Renal cortex interstitium (tissue), 11 donors: Measurements from ENCODE around the gene BCOR. TPM values are rescaled to one million over a fixed set of nuclear protein-coding genes. Genes with fewer than 3 reads are reported as not detected.

Experiments
- DNase-seq, 11 donors: peaks; one replicate each; pipeline ENCODE4 v3.0.0-alpha.2; 2013; ENCODE audit warnings: low read depth in 9 of 11, low spot score in 4 of 11; ENCODE audit errors: extremely low read depth in 1 of 11
- polyA plus RNA-seq, 3 donors: library from polyadenylated mRNA; unstranded; fragments of 120-200 nt; gene quantifications; one replicate each; pipeline ENCODE4 v1.2.1, GENCODE V29; 2013; ENCODE audit not compliant: insufficient read length in 3 of 3

BCOR gene
- polyA plus RNA-seq, 3 donors = 53.0 to 58.9 (median 53.6) TPM

DNA sequence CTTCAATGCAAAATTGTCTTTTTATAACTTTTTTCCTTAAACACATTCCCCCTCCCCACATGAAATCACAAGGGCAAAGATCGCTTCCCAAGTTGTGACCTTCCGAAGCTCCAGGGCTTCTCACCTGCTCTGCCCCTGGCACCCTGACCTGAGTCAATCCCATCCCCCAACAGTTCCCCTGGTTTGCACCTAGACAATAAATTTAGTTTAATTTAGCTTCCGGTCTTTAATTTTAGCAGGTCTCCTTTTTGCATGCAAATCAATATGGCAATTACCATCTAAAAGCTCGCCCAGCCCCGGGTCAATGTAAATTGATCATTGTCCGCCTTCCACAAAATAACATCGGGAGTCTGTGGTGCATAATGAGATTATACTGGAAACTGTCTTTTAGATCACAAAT, 6.8 kb downstream of the BCOR start:
- DNase-seq = no peak

DNA sequence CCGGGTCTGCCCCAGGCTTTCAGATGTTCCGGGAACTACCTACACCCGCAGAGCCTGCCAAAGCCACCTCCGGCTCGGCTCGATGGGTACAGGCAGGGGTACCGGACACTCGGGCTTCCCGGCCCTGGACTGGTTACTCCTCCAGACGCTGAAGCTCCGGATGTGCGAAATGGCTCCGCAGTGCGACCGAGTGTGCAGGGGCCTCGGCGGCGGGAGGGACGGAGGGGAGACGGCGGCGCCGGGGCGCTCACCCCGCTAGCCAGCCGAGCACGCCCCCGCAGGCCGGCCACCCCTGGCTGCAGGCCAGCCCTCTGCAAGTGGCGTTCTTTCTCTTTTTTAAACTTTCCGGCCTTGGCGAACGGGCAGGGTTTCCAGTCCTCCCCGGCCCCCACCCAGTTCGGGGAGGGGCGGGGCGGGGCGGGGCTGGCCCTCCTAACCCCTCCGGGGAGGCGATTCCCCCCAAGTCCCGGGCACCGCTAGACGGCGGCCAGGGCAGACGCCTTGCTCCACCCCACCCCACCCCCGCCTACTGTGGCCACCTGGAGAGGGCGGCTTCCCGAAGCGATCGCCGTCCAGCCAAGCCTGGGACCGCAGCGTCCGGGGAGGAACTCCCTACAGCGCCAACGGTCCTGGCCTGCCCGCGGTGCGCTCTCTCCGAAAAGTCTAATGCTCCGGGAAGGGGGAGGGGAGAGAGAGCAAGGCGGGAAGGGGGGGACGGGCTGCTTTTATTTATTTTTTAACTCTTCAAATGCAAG, 7.5 kb downstream of the BCOR start:
- DNase-seq = no peak

GRCh38 chrX:40088803-40089540, 8.8 kb downstream of the BCOR start:
- DNase-seq = no peak

DNA sequence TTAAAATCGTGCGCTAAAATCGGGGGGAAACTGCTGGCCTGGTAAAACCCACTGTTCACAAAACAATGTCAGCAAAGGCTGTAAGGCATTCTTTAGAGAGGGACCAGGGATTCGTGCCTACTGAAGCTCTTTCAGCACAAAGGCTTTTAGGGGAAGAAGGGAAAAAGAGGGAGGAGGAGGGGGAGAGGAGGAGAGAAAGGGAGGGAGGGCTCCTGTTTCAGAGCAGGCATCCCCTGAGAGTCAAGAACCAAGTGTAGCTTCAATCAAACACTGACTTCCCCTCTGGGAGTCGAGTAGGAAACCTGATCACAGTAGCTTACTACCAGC, 9.5 kb downstream of the BCOR start:
- no peak for DNase-seq

DNA sequence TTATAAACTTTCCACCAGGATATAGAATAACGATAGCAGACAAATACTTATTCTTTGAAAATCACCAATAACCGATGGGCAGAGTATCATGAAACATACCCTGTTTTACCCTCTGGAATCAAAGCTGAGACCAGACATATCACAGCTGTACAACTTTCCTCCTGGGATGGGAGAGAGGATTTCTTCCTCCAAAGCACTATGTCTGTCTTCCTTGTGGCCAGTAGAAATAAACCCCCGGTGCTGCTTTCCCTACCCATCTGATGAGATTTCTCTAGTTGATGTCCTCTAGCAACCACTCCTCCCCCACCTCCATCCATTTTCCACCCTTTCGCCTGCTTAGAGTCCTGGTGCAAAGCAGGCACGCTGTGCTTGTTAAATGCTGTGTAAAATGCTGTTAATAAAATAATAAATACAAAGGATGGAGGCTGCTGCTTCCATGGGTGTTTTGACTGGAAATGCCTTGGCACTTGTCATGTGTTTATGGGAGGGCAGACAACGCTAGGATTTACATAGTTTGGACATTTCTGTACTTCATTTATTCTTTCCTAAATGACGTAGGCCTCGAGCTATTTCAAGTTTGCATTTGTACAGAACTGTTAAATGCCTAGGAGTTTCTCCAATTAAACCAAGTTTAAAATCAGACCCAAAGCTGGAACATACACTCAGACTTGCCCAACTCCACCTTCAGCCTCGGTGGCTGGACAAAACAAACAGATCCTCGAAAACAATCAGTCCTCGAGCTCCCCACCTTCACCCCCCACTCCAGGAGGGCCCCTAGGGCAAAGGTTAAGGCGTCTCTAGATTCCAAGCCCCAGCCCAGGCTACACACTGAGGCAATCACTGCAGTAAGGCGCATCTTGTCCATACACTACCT, 10.1 kb downstream of the BCOR start:
- no peak for DNase-seq

- no peak for DNase-seq
Measured at GRCh38 chrX:40086569-40087335, 11.0 kb downstream of the BCOR start.

- no peak for DNase-seq
Measured at GRCh38 chrX:40085714-40086113, 12.0 kb downstream of the BCOR start.

- no peak for DNase-seq
Measured at GRCh38 chrX:40085102-40085551, 12.6 kb downstream of the BCOR start.

GRCh38 chrX:40084471-40085101, 13.2 kb downstream of the BCOR start:
- no peak for DNase-seq

DNA sequence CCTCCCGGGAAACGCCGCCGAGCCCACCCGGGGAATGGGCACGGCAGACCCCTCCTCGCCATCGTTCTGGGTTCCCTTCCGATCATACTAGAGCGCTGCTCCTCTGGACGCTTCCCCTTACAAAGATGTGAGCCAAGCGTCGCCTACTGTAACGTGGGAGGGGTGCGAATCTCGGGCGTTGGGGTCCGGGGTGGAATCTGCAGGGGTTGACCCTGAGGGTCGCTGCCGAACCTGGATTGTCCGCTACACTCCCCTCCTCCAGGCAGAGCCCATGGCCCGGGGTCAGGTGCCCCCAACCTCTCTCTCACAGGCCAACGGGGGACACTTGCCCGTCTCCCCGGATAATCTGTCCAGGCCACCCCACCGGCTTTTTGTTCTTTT, 13.8 kb downstream of the BCOR start:
- DNase-seq = no peak

GRCh38 chrX:40083120-40083978, 14.4 kb downstream of the BCOR start:
- DNase-seq = no peak

DNA sequence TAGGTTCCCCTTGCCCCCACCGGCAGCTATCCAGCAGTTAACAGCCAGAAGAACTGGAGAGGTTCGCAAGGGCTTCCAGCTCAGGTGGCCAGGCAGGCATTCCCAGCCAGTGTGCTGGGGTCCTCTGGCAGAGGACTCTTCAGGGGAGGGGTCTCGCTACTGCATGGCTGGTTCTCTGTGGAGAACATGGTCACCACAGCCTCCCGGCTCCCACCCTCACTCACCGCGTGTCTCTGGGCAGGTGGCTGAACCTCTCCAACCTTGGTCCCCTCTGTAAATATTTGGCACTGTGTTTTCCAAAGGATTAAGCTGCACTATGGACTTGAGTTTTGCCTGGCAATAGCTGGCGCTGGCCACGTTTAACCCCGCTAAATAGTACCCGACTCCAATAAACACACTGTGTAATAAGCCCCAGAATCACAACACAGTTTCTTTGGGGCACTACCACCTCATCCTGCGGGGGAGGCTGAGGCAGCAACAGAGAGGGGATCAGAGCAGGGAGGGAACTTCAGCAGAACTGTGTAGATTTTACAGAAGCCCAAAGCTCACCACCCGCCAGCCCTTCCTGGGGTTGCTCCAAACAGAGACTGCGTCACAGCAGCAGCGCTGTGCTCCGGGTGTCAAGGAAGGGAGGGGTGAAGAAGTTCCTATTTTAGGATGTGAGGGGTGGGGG, 15.2 kb downstream of the BCOR start:
- DNase-seq = no peak

DNA sequence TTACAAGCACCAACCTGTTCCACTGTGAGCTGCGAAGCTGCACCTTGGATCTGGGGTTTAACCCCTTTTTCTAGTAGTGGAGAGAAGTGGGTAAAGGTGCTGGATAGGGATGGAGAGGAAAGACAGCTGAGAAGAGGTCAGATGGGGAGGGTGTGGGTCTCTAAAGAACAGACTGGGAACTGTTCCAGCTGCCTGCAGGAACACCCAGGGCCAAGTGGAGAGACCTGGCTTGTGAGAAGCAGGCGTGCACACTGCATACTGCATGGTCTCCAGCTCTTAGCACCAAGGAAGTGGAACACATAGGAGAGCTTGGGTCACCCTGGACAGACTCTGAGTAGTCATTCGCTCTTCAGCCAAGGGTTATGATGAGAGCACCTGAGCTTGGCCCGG, 16.1 kb downstream of the BCOR start:
- DNase-seq = no peak

GRCh38 chrX:40080894-40081678, 16.7 kb downstream of the BCOR start:
- no peak for DNase-seq

DNA sequence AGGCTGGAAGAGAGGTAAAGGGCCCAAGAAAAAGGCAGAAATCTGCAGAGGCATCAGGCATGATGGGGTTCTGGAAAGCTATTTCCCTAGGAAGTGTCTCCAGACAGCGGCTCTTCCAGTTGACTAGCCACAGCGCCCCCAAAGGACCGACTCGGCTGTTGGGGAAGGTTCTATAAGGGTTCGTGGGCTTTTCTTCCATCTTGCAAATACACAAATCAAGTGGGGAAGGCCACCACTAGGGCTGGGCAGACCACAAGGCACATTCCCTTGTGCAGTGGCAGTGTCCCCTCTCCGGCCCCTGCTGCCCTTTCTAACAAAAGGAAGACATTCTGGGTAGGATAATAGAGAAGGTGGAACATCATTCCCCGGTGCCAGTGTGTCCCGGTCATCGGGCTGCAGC, 18.2 kb downstream of the BCOR start:
- DNase-seq = no peak

DNA sequence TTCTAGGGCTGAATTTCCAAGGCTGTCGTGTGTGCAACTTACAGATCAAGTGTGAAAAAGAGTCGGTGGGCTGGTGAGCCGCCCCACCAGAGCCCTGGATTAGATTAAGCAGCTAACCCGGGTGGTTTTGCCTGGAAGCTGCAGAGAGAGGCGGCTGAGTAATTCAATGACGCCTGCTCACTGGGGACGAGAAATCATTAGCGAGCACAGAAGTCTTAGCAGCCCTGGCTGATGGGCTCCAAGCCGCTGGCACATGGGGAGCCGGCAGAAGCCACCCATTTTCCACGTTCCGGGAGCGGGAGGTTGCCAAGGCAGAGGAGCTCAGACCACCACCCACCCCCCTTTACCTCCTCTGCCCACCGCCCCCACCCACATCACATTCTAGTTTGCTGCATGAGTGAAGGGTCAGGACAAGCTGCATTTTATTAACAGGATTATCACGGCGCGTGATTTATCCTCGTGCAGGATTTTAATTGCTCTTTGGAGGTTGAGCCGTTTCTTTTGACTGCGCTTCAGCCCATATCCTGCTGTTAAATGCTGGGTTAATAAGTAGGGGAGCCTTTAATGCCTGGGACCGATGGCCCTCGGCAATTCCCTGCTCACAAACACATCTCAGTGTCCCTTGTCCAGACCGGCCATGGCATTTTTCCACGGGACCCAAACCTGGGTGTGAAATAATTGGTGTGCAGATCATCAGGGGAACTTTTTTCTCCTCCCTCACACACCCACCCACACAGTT, 19.1 kb downstream of the BCOR start:
- DNase-seq = no peak
